ENCODE results near the gene GRK7.
"Not testable (repeated sequence)": the region's sequence is repeated elsewhere in the genome, so short reads cannot be mapped to it uniquely, and the experiment has no call there.

The GRK7 gene

GRCh38 chr3:141796081-141796888 is 33.1 kb downstream of the GRK7 start:
- DNase-seq, result peak; percentile 84

- DNase-seq, result peak; percentile 51
Measured at GRCh38 chr3:141796889-141797781, 33.9 kb downstream of the GRK7 start.

- DNase-seq, result no peak
Measured at GRCh38 chr3:141797819-141798447, 34.7 kb downstream of the GRK7 start.

GRCh38 chr3:141798448-141798845 is 35.2 kb downstream of the GRK7 start:
- peak; percentile 20 for DNase-seq

- no peak for DNase-seq
Measured at GRCh38 chr3:141802316-141803077, 39.3 kb downstream of the GRK7 start.

- DNase-seq, result not testable (repeated sequence)
Measured at GRCh38 chr3:141803538-141803937, 40.3 kb downstream of the GRK7 start.

GRCh38 chr3:141804447-141804777 is 41.2 kb downstream of the GRK7 start:
- DNase-seq, result no peak

GRCh38 chr3:141804778-141805639 is 41.8 kb downstream of the GRK7 start:
- DNase-seq, result no peak

GRCh38 chr3:141807277-141808033 is 44.2 kb downstream of the GRK7 start:
- no peak for DNase-seq

GRCh38 chr3:141808586-141808985 is 45.4 kb downstream of the GRK7 start:
- no peak for DNase-seq

GRCh38 chr3:141810161-141810560 is 47.0 kb downstream of the GRK7 start:
- no peak for DNase-seq

GRCh38 chr3:141811348-141811747 is 48.1 kb downstream of the GRK7 start:
- no peak for DNase-seq

GRCh38 chr3:141812084-141812483 is 48.9 kb downstream of the GRK7 start:
- peak; percentile 28 for DNase-seq

- DNase-seq, result no peak
Measured at GRCh38 chr3:141812586-141812985, 49.4 kb downstream of the GRK7 start.

Data from fibroblast of skin of abdomen (primary cell).